HG02870 (cell line): ENCODE data around the gene HEG1.

Experiments used
- ATAC-seq: cut with Tn5 transposase; IDR thresholded peaks from one replicate; pipeline ENCODE4 v1.9.1; 2021; ENCODE audit warnings: mild to moderate bottlenecking, moderate library complexity; ENCODE audit not compliant: unreplicated experiment

HEG1 gene

DNA sequence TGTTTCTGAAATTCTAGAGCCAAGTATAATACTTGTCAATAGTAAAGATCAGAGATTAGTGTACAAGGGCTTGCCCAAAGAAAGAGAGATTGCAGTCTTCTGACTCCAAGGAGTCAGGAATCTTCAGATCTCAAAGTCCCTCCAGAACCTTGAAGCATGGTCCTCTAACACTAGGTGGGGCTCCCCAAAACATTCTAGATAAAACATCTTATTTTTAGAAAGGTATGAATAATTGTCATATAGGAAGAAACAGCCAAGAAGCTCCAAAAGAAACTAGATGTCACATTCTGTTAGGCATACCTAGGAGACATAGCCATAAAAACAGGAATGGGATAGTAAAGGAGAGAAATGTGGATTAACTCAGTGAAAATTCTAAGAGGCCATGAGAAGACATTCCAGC lies 132.0 kb downstream of the HEG1 start:
- no peak for ATAC-seq

DNA sequence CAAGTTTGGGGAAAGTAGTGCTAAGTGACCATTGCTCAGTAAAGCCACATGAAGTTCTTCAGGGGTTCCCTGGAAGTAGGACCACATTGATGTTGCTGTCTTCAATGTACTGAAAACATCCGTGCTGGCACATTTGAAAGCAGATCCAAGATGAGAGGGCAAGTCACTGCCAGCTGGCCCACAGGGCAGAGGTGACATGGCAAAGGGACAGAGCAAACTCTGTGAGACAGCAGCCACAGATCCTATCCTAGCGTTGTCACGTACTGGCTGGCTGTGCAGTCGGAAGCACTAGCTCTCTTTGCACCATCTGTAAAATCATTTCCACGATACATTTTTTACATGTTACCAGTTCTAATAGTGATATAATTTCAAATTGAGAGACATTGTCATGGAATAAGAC lies 135.1 kb downstream of the HEG1 start:
- no peak for ATAC-seq

DNA sequence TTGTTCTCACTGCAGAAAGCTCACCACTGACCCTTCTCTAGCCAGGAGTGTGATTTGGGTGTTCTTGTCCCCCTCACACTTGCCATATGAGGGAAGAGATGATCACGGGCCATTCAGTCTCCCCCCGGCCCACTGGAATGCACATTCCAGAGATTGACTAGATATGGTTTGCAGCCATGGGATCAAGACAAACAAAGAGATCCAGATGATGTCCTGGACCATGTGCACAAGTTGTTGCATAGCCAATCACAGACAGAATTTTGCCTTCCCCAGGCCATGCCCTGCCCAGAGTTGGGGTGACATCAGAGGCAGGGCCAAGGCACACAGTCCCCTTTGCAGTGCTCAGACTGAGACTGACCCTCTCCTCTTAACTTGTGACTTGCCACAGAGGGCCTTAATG lies 136.0 kb downstream of the HEG1 start:
- no peak for ATAC-seq

DNA sequence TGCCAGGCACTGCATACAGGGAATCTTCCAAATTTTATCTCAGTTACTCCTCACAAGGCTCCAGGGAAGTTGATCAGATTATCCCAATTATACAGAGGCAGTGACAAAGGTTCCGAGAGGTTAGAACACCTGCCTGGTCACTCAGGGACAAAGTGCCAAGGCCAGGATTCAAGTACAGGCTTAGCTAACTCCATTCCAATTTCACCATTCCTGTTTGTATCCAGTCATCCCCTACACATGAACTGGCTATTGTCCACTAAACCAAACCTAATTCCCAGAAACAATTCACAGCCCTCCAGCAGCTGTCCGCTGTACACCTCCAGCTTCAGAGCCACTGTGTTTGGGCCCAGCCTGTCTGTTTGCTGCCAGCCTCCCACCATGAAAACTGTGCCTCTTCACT lies 137.3 kb downstream of the HEG1 start:
- no peak for ATAC-seq

DNA sequence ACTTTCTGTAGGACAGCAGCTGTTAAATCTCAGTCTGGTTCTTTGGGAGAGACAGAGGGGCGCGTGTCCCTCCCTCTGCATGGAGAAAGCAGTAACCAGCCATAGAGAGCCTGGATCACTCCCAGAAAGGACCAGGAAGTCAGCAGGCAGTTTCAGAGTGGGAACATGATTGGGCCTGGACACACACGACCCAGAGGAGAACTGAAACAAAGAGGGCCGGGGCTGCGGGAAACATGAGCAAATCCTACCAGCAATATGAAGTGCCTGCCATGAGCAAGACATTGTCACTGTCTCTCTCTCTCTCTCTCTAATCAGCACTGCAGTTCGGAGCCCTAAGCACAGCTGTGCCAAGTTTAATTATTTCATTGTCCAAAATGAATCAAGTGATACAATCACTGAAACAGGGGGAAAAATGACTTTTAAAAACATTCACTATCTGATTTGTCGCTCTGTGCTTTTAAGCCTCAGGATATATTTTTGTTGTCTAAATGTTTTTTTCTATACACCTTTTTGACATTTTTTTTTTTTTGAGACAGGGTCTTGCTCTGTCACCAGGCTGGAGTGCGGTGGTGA lies 138.9 kb downstream of the HEG1 start:
- no peak for ATAC-seq
